Posterior cingulate gyrus (tissue), 11 donors: ENCODE results near the gene DNA2.
"Not testable (repeated sequence)": the region's sequence is repeated elsewhere in the genome, so short reads cannot be mapped to it uniquely, and the experiment has no call there.

ENCODE experiments used
- DNase-seq, 10 donors: peaks; one replicate each; pipeline versions ENCODE4 v3.0.0 to v3.0.0-alpha.2; 2020 to 2021; ENCODE audit warnings: mixed read lengths in 3 of 10
- intact Hi-C: fragments of 100-400 bp; cut with DNase I; formaldehyde crosslinking; loops from one replicate; pipeline ENCODE4 v1.15.1; 2023

The DNA2 gene

DNA sequence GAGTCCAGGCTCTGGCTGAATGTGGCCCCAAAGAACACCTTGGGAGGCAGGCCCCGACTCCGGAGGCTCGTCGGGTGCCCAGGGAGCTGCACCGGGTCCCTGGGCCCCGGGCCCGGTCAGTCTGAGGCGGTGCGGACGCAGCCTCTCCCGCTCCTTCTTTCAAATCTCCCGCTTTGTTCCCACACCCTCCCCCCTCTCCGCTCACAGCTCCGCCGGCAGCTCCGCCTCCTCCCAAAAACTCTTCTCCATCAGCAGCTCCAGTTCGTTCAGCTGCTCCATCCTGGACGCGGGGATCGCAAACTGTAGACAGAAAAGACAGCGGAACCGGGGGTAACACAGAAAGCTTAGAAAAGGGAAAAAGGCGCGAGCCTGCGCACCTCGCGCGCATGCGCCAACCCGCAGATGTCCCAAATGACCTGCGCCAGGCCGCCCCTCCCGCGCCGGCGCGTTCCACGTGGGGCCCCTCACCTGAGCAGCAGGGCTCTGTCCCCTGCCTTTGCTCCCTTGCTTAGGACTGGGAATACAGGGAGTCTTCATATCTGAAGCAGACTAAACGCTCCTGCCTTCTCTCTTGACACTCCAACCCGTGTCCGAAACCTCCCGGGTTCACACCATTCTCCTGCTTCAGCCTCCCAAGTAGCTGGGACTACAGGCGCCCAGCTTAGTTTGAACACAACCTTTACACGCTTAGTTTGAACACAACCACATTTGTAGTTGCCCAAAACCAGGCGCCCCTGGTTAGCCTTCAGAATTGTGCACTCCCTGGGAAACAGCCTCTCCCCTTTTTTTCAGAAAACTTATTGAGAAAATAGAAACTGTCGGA is at the start of gene DNA2:
TSS of gene DNA2 (minus strand) at position 388 of the 823 bp plus-strand sequence. CDS start at position 279, 109 bp downstream.
- peak; percentile 61 to 94 (median 70) for DNase-seq
- intact Hi-C loops: no loop called here

DNA sequence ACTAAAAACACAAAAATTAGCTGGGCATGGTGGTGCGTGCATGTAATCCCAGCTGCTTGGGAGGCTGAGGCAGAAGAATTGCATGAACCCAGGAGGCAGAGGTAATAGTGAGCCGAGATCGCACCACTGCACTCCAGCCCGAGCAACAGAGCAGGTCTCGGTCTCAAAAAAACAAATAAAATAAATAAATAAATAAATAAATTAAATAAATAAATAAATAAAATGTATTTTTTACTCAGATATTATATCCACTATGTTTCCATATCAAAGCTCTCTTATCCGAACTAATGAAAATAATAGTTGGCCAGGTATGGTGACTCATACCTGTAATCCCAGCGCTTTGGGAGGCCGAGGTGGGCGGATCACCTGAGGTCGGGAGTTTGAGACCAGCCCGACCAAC is 46.8 kb upstream of the DNA2 start:
- intact Hi-C loops, DNase-seq: not testable (repeated sequence)

GRCh38 chr10:68517188-68517587 is 45.4 kb upstream of the DNA2 start:
- intact Hi-C loops: no loop called here

GRCh38 chr10:68516766-68517165 is 45.0 kb upstream of the DNA2 start:
- DNase-seq: no peak
- intact Hi-C loops: no loop called here

More at GRCh38 chr10:68517188-68517587, 45.4 kb upstream of the DNA2 start:
- no peak for DNase-seq

- intact Hi-C loops, DNase-seq: not testable (repeated sequence)
Observed at GRCh38 chr10:68516216-68516615, 44.4 kb upstream of the DNA2 start.

DNA sequence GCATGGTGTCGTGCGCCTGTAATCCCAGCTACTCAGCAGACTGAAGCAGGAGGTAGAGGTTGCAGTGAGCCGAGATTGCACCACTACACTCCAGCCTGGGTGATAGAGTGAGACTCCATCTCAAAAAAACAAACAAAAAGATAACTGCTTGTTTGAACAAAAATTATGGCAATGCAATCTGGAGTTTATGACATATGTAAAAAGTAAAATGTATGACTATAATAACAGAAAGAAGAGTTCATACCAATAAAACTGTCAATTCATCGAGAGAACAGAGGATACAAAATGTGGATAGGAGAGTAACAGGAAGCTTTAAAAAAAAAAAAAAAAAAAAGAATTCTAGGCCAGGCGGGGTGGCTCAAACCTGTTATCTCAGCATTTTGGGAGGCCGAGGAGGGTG is 36.3 kb upstream of the DNA2 start:
- intact Hi-C loops: no loop called here
- DNase-seq: no peak

GRCh38 chr10:68506411-68506810 is 34.6 kb upstream of the DNA2 start:
- DNase-seq: no peak
- intact Hi-C loops: no loop called here

- no peak for DNase-seq
Observed at GRCh38 chr10:68502846-68503245, 31.1 kb upstream of the DNA2 start.

DNA sequence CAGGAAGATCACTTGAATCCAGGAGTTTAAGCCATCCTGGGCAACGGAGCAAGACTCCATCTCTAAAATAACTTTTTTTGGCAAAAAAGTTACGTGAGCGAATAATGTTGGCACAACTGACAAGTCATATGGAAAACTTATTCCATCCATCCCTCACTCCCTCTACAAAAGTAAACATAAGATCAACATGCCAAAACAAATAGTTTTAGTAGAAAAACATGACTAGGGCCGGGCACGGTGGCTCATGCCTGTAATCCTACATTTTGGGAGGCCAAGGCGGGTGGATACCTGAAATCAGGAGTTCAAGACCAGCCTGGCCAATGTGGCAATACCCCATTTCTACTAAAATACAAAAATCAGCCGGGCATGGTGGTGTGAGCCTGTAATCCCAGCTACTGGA is 29.9 kb upstream of the DNA2 start:
- DNase-seq: no peak
- intact Hi-C loops: no loop called here

More at GRCh38 chr10:68502846-68503245, 31.1 kb upstream of the DNA2 start:
- intact Hi-C loops: no loop called here

- intact Hi-C loops: no loop called here
- no peak for DNase-seq
Observed at GRCh38 chr10:68499544-68499943, 27.8 kb upstream of the DNA2 start.

DNA sequence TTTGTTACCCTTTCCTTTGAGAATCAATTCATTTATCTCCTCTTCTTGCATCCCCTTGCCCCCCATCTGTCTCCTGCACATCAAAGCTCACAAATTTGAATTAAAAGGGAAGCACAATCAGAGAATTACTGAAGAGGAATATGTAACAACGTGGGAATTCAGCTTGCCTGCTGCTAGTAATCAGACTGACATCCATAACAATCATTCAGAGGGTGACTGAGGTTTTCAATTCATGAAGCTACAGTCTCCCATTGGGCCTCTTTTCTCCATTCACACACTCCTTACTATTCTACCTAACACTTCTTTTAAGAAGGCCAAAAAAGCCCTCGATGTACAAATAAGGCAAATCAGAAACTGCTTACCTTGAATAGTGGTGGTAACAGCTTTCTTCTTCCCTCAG is 24.3 kb upstream of the DNA2 start:
- intact Hi-C loops: no loop called here

GRCh38 chr10:68492118-68492517 is 20.3 kb upstream of the DNA2 start:
- DNase-seq: no peak
- intact Hi-C loops: no loop called here

More for the DNA sequence above, 24.3 kb upstream of the DNA2 start:
- DNase-seq: no peak

DNA sequence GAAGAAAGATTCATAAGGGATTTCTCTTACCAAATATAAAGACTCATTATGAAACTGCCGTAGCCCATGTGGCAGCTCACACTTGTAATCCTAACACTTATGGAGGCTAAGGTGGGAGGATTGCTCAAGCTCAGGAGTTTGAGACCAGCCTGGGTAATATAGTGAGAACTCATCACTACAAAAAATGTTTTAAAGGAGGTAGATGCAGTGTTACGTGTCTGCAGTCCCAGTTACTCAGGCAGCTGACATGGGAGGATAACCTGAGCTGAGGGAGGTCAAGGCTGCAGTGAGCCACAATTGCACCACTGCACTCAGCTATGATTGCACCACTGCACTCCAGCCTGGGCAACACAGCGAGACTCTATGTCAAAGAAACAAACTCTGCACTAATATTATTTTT is 18.1 kb upstream of the DNA2 start:
- no peak for DNase-seq
- intact Hi-C loops: no loop called here

DNA sequence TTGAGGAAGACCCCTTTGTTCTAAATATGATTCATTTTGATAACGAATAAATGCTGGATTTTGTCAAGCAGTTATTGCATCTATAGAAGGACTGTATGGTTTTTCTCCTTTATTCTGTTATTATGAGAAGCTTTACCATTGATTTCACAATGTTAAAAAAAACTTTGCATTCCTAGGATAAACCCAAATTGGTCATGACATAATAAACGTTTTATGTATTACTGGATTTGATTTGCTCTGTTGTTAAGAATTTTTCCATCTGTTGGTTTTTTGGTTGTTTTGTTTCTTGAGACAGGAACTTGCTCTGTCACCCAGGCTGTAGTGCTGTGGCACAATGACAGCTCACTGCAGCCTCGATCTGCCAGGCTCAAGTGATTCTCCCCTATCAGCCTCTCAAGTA is 2.2 kb upstream of the DNA2 start:
- intact Hi-C loops: no loop called here

DNA sequence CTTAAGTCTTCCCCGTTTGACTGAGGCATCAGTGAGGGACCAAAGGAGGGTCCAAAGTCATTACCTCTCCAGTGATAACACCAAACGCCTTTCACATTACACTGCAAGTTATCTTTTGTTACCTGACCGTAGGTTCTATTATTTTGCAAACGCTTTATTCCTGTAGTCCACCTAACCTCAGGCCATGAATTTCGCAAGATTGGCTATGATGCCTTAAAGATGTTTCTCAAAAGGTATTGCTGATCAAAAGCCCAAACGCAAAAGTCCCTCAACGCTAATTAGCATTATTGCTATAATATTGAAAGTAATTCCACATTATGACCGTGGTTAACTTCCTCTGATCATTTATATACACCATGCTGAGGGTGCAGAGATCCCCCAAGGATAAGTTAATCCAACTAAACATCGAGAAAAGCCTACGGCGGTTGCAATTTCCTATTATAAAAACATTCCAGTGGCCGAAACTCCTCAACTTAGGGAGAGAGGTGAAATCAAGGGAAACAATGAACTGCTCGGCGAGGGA is 649 bp downstream of the DNA2 start:
- DNase-seq: no peak
- intact Hi-C loops: no loop called here

More for the DNA sequence above, 2.2 kb upstream of the DNA2 start:
- no peak for DNase-seq

GRCh38 chr10:68470300-68470699 is 1.5 kb downstream of the DNA2 start:
- intact Hi-C loops: no loop called here
- DNase-seq: no peak

DNA sequence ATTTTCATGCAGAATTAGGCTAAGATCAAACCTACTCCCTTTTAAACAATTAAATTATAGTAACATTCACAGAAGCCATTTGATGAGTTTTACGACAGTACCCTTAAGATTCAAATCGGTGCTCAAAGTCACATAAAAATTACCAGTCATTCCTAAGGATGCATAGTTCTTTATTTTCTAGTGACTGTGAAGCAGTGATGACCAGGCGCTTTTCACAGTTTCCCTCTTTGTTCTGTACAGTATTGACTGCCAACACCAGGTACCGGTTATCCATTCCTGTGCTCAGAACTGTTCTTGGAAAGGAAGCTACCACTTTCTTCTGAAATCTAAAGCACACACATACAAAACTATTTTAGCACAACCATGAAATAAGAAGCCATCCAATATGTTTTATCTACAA is 1.9 kb downstream of the DNA2 start:
- intact Hi-C loops: no loop called here

DNA sequence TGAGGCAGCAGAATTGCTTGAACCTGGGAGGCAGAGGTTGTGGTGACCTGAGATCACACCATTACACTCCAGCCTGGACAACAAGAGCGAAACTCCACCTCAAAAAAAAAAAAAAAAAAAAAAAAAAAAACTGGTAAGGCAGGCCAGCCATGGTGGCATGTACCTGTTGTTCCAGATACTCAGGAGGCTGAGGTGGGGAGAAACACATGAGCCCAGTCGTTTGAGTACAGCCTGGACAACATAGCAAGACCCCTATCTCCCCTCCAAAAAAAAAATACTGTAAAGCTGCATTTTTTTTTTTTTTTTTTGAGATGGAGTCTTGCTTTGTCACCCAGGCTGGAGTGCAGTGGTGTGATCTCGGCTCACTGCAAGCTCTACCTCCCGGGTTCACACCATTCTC is 7.0 kb downstream of the DNA2 start:
- DNase-seq, intact Hi-C loops: not testable (repeated sequence)

More for the DNA sequence above, 1.9 kb downstream of the DNA2 start:
- no peak for DNase-seq

- no peak for DNase-seq
- intact Hi-C loops: no loop called here
Observed at GRCh38 chr10:68463365-68464093, 8.2 kb downstream of the DNA2 start.

- intact Hi-C loops: no loop called here
- no peak for DNase-seq
Observed at GRCh38 chr10:68462536-68462935, 9.2 kb downstream of the DNA2 start.

GRCh38 chr10:68461032-68461431 is 10.7 kb downstream of the DNA2 start:
- DNase-seq: no peak
- intact Hi-C loops: no loop called here
